SKM-1 treated with dmso at 0.1 percent for 144 hours (cell line): Measurements from ENCODE around the gene RGPD5.
"Not testable (repeated sequence)": the region's sequence is repeated elsewhere in the genome, so short reads cannot be mapped to it uniquely, and the experiment has no call there.

ENCODE experiments used
- DNase-seq: peaks from one replicate; lab custom pipeline; 2025; ENCODE audit not compliant: unreplicated experiment; lab: John Stamatoyannopoulos, UW

Gene RGPD5

GRCh38 chr2:109891024-109891423 is 96.9 kb downstream of the RGPD5 start:
- DNase-seq, result not testable (repeated sequence)

- DNase-seq, result not testable (repeated sequence)
Observed at GRCh38 chr2:109893736-109894135, 99.6 kb downstream of the RGPD5 start.

- not testable (repeated sequence) for DNase-seq
Observed at GRCh38 chr2:109894141-109894540, 100.0 kb downstream of the RGPD5 start.

GRCh38 chr2:109895090-109895869 is 101.2 kb downstream of the RGPD5 start:
- not testable (repeated sequence) for DNase-seq

GRCh38 chr2:109896212-109896611 is 102.1 kb downstream of the RGPD5 start:
- not testable (repeated sequence) for DNase-seq

GRCh38 chr2:109897769-109898461 is 103.8 kb downstream of the RGPD5 start:
- DNase-seq, result not testable (repeated sequence)

DNA sequence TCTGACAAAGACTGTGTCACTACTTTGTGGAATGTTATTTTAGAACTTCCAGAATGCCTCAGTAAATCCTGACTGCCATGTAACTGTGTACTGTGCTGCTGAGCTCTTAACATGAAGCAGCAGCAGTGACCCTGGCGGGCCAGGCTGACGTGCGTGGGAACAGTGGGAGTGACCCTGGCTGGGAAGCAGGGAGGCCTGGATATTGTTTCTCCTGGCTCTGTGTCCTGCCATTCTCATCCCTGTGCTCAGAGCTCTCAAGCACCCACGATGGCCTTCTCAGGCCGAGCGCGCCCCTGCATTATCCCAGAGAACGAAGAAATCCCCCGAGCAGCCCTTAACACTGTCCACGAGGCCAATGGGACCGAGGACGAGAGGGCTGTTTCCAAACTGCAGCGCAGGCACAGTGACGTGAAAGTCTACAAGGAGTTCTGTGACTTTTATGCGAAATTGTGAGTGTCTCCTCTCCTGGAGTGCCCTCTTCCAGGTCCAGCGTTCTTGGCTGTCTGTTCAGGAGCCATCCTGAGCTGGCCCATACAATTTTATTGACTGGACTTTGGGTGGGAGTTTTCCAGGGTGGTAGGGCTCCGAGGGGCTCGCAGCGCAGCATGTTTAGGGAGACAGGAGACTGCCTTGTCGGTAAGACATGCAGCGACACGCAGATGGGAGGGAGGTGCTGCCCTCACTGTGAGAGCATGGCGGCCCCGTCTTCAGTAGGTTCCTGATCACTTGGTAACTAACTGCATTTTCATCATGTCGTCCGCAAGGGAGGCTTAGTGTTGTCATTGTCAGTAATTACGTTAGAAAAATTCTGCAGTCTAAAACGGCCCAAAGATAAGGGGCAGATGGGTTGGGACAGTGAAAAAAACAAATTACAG is 104.6 kb downstream of the RGPD5 start, which contains the start of gene LIMS3:
TSS of gene LIMS3 (plus strand) at position 227 of the 875 bp plus-strand sequence. CDS start at position 268, 41 bp downstream.
- not testable (repeated sequence) for DNase-seq

DNA sequence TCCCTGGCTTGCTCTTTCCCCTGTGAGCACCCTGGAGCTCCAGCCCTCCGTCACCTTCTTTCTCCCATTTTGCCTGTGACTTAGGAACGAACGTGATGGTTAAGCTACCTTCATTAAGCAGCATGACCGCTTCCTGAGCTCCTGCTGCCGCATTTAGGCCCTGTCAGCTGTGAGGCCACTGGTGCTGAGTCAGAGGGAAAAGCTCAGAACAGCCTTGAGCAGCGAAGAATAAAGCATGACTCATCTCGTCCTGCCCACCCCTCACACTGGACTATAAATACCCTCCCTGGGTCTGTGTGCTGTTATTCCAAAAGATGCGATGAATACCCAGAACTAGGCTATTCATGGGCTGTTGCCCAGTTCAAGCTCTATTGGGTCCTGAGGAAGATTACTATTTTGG is 111.7 kb downstream of the RGPD5 start:
- DNase-seq, result not testable (repeated sequence)
